A172 (cell line): ENCODE results near the gene BCL2. TPM values are rescaled to one million over a fixed set of nuclear protein-coding genes. Genes with fewer than 3 reads are reported as not detected.
"Not testable (repeated sequence)": the region's sequence is repeated elsewhere in the genome, so short reads cannot be mapped to it uniquely, and the experiment has no call there.

Source experiments
- DNase-seq: peaks from one replicate; pipeline ENCODE4 v3.0.0-alpha.2; 2015; ENCODE audit warnings: low spot score
- total RNA-seq: library from RNA; depleted of rRNA; stranded (reverse); fragments of >200 nt; shearing (Covaris generic); gene quantifications from 2 replicates; pipeline ENCODE4 v1.2.3, GENCODE V29; 2014

Gene BCL2
- total RNA-seq, 1 experiment from 2014 or later: 2.5 TPM

- no peak for DNase-seq
Measured at GRCh38 chr18:63234841-63235240, 84.7 kb downstream of the BCL2 start.

- no peak for DNase-seq
Measured at GRCh38 chr18:63234432-63234831, 85.1 kb downstream of the BCL2 start.

- no peak for DNase-seq
Measured at GRCh38 chr18:63233334-63233733, 86.2 kb downstream of the BCL2 start.

- no peak for DNase-seq
Measured at GRCh38 chr18:63232826-63233225, 86.7 kb downstream of the BCL2 start.

- DNase-seq: no peak
Measured at GRCh38 chr18:63229971-63230370, 89.6 kb downstream of the BCL2 start.

- no peak for DNase-seq
Measured at GRCh38 chr18:63225434-63225833, 94.1 kb downstream of the BCL2 start.

GRCh38 chr18:63224630-63225029 lies 94.9 kb downstream of the BCL2 start:
- no peak for DNase-seq

- no peak for DNase-seq
Measured at GRCh38 chr18:63223837-63224236, 95.7 kb downstream of the BCL2 start.

- no peak for DNase-seq
Measured at GRCh38 chr18:63220903-63221302, 98.7 kb downstream of the BCL2 start.

- no peak for DNase-seq
Measured at GRCh38 chr18:63218472-63218871, 101.1 kb downstream of the BCL2 start.

- no peak for DNase-seq
Measured at GRCh38 chr18:63216516-63217311, 102.9 kb downstream of the BCL2 start.

- no peak for DNase-seq
Measured at GRCh38 chr18:63213936-63214671, 105.5 kb downstream of the BCL2 start.

GRCh38 chr18:63213331-63213900 lies 106.2 kb downstream of the BCL2 start:
- no peak for DNase-seq

GRCh38 chr18:63210521-63210920 lies 109.0 kb downstream of the BCL2 start:
- DNase-seq: no peak

GRCh38 chr18:63208676-63209075 lies 110.9 kb downstream of the BCL2 start:
- DNase-seq: no peak

GRCh38 chr18:63207835-63208234 lies 111.7 kb downstream of the BCL2 start:
- no peak for DNase-seq

- DNase-seq: no peak
Measured at GRCh38 chr18:63207143-63207790, 112.3 kb downstream of the BCL2 start.

GRCh38 chr18:63206433-63207142 lies 113.0 kb downstream of the BCL2 start:
- DNase-seq: no peak

- DNase-seq: no peak
Measured at GRCh38 chr18:63205791-63206252, 113.7 kb downstream of the BCL2 start.

- no peak for DNase-seq
Measured at GRCh38 chr18:63203497-63203896, 116.1 kb downstream of the BCL2 start.

- no peak for DNase-seq
Measured at GRCh38 chr18:63202828-63203227, 116.7 kb downstream of the BCL2 start.

- DNase-seq: not testable (repeated sequence)
Measured at GRCh38 chr18:63201456-63201855, 118.1 kb downstream of the BCL2 start.
